Neural progenitor cell (in vitro differentiated cells): ENCODE results near the gene KIF21B.

ENCODE experiments used
- CTCF ChIP-seq: fragments of 200-600 bp; sonication (generic); IDR thresholded peaks from 2 replicates; pipeline ENCODE4 v1.5.1; 2017; ENCODE audit warnings: antibody characterized with exemption, mild to moderate bottlenecking
- EZH2 ChIP-seq: fragments of 200-600 bp; sonication (generic); IDR thresholded peaks from 2 replicates; pipeline ENCODE4 v1.6.1; 2017; ENCODE audit warnings: antibody characterized with exemption, mild to moderate bottlenecking, moderate library complexity
- EZH2phosphoT487 ChIP-seq: fragments of 200-600 bp; sonication (generic); IDR thresholded peaks from 2 replicates; pipeline ENCODE4 v1.6.1; 2017; ENCODE audit warnings: antibody characterized with exemption

- TF ChIP-seq CTCF (no peak), EZH2 (no peak), EZH2phosphoT487 (no peak)
Measured at GRCh38 chr1:201034671-201035070, 11.2 kb upstream of the KIF21B start.
